HepG2 (cell line): ENCODE results near the gene SLC25A48. TPM values are rescaled to one million over a fixed set of nuclear protein-coding genes. Genes with fewer than 3 reads are reported as not detected.
A peak's percentile ranks its signal among the peaks of the same experiment; 100 is the strongest.

Experiments
- AKAP8 ChIP-seq: sonication (generic); formaldehyde crosslinking; IDR thresholded peaks from 2 replicates; pipeline ENCODE4 v1.5.1; 2020; ENCODE audit warnings: mild to moderate bottlenecking, missing genetic modification reagents
- EHMT2 ChIP-seq: fragments of 200-600 bp; sonication (generic); IDR thresholded peaks from 2 replicates; pipeline ENCODE4 v1.7.0; 2017; ENCODE audit warnings: antibody characterized with exemption, low read depth, low read length, borderline replicate concordance
- GPN1 ChIP-seq: sonication (generic); formaldehyde crosslinking; IDR thresholded peaks from 2 replicates; pipeline ENCODE4 v1.5.1; 2020; ENCODE audit warnings: missing genetic modification reagents, borderline replicate concordance
- LCORL ChIP-seq, 2 experiments: fragments of 450-650 bp in 1 of 2; sonication (generic) in 1 of 2; formaldehyde crosslinking in 1 of 2; IDR thresholded peaks; 2 replicates each; pipeline versions ENCODE4 v1.5.0 to v1.6.1; 2017 to 2020; ENCODE audit warnings: antibody characterized with exemption in 1 of 2, missing genetic modification reagents in 1 of 2
- MTA1 ChIP-seq: sonication (generic); formaldehyde crosslinking; IDR thresholded peaks from 2 replicates; pipeline ENCODE4 v1.4.0; 2020; ENCODE audit warnings: missing genetic modification reagents, mild to moderate bottlenecking, borderline replicate concordance
- PCBP2 ChIP-seq: fragments of 200-400 bp; formaldehyde crosslinking; optimal IDR thresholded peaks from 2 replicates; pipeline ENCODE3; 2018; ENCODE audit warnings: low read length, low read depth; ENCODE audit not compliant: poor library complexity, severe bottlenecking
- RBM22 ChIP-seq: fragments of 200-400 bp; formaldehyde crosslinking; optimal IDR thresholded peaks from 2 replicates; pipeline ENCODE3; 2017; ENCODE audit warnings: mild to moderate bottlenecking, low read length, moderate library complexity
- ZNF326 ChIP-seq: sonication (generic); formaldehyde crosslinking; IDR thresholded peaks from 2 replicates; pipeline ENCODE4 v1.4.0; 2020; ENCODE audit warnings: missing genetic modification reagents, borderline replicate concordance
- ZNF44 ChIP-seq: sonication (generic); formaldehyde crosslinking; IDR thresholded peaks from 2 replicates; pipeline ENCODE4 v1.5.1; 2020; ENCODE audit warnings: mild to moderate bottlenecking, missing genetic modification reagents
- polyA plus RNA-seq, 8 experiments: library from polyadenylated mRNA; depleted of rRNA in 3 of 8; stranded (reverse) in 7 of 8; unstranded in 1 of 8; fragments of >200 nt; fragmentation: Illumina TruSeq in 4 of 8; extraction: Trizol in 4 of 8; gene quantifications; 2 replicates each; pipeline versions ENCODE4 v1.2.1 to v1.2.3, GENCODE V29; 2011 to 2016; ENCODE audit warnings: low read depth in 4 of 8, missing spikeins in 1 of 8, mixed read lengths in 1 of 8; ENCODE audit not compliant: insufficient read depth in 1 of 8
- total RNA-seq, 5 experiments: library from RNA; depleted of rRNA; stranded (reverse); fragments of >200 nt; fragmentation: Illumina TruSeq; extraction: Trizol; gene quantifications; 2 replicates each; pipeline ENCODE4 v1.2.3, GENCODE V29; 2016; ENCODE audit warnings: low read depth in 1 of 5
- TF ChIP-seq, protein P1 (sequence below), 2 experiments: sonication (generic) in 1 of 2; formaldehyde crosslinking in 1 of 2; IDR thresholded peaks; 2 replicates each; pipeline versions ENCODE4 v1.6.1 to v1.9.0; 2014 to 2022; ENCODE audit warnings: antibody characterized with exemption in 1 of 2, borderline replicate concordance in 1 of 2, inconsistent platforms in 1 of 2, low read depth in 1 of 2, missing genetic modification reagents in 1 of 2
- TF ChIP-seq, protein P2 (sequence below): sonication (generic); formaldehyde crosslinking; IDR thresholded peaks from 2 replicates; pipeline ENCODE4 v1.4.0; 2020; ENCODE audit warnings: missing genetic modification reagents
- TF ChIP-seq, protein P3 (sequence below): sonication (generic); formaldehyde crosslinking; IDR thresholded peaks from 2 replicates; pipeline ENCODE4 v1.9.0; 2022; ENCODE audit warnings: low read depth, missing genetic modification reagents
- TF ChIP-seq, protein P4 (sequence below): sonication (generic); formaldehyde crosslinking; IDR thresholded peaks from 2 replicates; pipeline ENCODE4 v1.4.0; 2020; ENCODE audit warnings: low read depth, mild to moderate bottlenecking, missing genetic modification reagents
- TF ChIP-seq, protein P5 (sequence below): sonication (generic); formaldehyde crosslinking; IDR thresholded peaks from 2 replicates; pipeline ENCODE4 v1.5.0; 2020; ENCODE audit warnings: missing genetic modification reagents

The SLC25A48 gene
- total and polyA plus RNA-seq, 2 of the 13 experiments (the other 11 are each of a cell fraction or from before 2014, with no cell fraction given): 0.17 to 4.5 TPM

DNA sequence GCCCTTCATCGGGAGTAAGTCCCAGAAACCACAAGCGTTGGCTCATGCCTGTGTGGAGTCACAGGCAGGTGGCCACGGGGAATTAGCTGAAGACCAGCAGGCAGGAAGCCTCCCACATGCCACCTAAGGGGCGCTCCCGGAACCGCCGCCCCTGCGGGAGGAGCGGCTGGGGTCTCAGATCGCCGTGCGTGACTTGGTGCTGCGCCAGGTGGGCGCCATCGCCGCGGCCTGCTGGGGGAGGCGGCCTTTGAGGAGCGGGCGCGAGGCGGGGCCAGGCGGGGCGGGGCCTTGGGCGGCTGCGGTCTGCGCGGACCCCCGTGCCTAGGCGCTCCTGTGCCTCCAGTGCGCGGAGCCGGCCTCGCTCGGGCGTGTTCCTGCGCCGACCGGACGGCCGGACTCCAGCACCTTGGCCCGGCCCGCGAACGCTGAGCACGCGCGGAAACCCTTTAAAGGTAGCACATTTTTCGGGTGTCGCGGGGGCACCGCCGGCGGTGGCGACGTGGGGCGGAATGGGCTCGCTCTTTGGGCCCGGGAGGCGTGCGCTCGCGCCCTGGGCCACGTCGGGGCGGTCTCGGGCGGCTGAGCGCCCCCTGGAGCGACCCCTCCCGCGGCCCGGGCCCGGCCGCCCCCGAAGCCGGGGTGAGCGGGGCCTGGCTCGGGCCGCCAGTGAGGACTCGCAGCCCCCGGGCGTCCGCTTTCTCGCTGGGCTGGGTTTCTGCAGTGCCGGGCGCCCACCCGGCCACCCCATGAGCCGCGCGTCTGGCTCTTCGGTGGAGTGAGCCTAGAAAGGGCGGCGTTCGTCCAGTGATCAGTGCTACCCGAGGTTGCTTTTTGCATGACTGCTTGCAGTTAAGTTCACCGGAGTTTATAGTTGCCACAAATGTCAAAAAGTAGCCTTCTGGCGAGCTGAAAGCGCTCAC, 95.8 kb downstream of the SLC25A48 start (continued):
- TF ChIP-seq, protein P1, sequence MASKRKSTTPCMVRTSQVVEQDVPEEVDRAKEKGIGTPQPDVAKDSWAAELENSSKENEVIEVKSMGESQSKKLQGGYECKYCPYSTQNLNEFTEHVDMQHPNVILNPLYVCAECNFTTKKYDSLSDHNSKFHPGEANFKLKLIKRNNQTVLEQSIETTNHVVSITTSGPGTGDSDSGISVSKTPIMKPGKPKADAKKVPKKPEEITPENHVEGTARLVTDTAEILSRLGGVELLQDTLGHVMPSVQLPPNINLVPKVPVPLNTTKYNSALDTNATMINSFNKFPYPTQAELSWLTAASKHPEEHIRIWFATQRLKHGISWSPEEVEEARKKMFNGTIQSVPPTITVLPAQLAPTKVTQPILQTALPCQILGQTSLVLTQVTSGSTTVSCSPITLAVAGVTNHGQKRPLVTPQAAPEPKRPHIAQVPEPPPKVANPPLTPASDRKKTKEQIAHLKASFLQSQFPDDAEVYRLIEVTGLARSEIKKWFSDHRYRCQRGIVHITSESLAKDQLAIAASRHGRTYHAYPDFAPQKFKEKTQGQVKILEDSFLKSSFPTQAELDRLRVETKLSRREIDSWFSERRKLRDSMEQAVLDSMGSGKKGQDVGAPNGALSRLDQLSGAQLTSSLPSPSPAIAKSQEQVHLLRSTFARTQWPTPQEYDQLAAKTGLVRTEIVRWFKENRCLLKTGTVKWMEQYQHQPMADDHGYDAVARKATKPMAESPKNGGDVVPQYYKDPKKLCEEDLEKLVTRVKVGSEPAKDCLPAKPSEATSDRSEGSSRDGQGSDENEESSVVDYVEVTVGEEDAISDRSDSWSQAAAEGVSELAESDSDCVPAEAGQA (IDR thresholded peaks at IDR 0.05; ENCODE audit: low read depth): no peak
- TF ChIP-seq, protein P1 (CRISPR knock-in tag; IDR thresholded peaks at IDR 0.05; ENCODE audit: borderline replicate concordance): peak; percentile 64; the same call in 1 of the 2 replicates
- no peak for TF ChIP-seq ZNF326
- TF ChIP-seq MTA1 (CRISPR knock-in tag): peak; percentile 23; the same call in 1 of the 2 replicates
- no peak for TF ChIP-seq EHMT2
- TF ChIP-seq LCORL (IDR thresholded peaks at IDR 0.05): no peak
- no peak; the same call in 1 of the 2 replicates for TF ChIP-seq LCORL (CRISPR knock-in tag; IDR thresholded peaks at IDR 0.05)
- TF ChIP-seq AKAP8 (CRISPR knock-in tag): no peak
- TF ChIP-seq ZNF44 (CRISPR knock-in tag): no peak
- TF ChIP-seq, protein P2, sequence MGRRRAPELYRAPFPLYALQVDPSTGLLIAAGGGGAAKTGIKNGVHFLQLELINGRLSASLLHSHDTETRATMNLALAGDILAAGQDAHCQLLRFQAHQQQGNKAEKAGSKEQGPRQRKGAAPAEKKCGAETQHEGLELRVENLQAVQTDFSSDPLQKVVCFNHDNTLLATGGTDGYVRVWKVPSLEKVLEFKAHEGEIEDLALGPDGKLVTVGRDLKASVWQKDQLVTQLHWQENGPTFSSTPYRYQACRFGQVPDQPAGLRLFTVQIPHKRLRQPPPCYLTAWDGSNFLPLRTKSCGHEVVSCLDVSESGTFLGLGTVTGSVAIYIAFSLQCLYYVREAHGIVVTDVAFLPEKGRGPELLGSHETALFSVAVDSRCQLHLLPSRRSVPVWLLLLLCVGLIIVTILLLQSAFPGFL (CRISPR knock-in tag): no peak
- TF ChIP-seq RBM22: no peak
- TF ChIP-seq GPN1 (CRISPR knock-in tag): no peak
- TF ChIP-seq, protein P3, sequence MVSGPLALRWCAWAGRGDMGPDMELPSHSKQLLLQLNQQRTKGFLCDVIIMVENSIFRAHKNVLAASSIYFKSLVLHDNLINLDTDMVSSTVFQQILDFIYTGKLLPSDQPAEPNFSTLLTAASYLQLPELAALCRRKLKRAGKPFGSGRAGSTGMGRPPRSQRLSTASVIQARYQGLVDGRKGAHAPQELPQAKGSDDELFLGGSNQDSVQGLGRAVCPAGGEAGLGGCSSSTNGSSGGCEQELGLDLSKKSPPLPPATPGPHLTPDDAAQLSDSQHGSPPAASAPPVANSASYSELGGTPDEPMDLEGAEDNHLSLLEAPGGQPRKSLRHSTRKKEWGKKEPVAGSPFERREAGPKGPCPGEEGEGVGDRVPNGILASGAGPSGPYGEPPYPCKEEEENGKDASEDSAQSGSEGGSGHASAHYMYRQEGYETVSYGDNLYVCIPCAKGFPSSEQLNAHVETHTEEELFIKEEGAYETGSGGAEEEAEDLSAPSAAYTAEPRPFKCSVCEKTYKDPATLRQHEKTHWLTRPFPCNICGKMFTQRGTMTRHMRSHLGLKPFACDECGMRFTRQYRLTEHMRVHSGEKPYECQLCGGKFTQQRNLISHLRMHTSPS: no peak
- TF ChIP-seq, protein P4, sequence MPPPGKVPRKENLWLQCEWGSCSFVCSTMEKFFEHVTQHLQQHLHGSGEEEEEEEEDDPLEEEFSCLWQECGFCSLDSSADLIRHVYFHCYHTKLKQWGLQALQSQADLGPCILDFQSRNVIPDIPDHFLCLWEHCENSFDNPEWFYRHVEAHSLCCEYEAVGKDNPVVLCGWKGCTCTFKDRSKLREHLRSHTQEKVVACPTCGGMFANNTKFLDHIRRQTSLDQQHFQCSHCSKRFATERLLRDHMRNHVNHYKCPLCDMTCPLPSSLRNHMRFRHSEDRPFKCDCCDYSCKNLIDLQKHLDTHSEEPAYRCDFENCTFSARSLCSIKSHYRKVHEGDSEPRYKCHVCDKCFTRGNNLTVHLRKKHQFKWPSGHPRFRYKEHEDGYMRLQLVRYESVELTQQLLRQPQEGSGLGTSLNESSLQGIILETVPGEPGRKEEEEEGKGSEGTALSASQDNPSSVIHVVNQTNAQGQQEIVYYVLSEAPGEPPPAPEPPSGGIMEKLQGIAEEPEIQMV (CRISPR knock-in tag): no peak
- TF ChIP-seq, protein P5, sequence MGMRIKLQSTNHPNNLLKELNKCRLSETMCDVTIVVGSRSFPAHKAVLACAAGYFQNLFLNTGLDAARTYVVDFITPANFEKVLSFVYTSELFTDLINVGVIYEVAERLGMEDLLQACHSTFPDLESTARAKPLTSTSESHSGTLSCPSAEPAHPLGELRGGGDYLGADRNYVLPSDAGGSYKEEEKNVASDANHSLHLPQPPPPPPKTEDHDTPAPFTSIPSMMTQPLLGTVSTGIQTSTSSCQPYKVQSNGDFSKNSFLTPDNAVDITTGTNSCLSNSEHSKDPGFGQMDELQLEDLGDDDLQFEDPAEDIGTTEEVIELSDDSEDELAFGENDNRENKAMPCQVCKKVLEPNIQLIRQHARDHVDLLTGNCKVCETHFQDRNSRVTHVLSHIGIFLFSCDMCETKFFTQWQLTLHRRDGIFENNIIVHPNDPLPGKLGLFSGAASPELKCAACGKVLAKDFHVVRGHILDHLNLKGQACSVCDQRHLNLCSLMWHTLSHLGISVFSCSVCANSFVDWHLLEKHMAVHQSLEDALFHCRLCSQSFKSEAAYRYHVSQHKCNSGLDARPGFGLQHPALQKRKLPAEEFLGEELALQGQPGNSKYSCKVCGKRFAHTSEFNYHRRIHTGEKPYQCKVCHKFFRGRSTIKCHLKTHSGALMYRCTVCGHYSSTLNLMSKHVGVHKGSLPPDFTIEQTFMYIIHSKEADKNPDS (CRISPR knock-in tag): no peak
- TF ChIP-seq PCBP2: no peak
